Gastrocnemius medialis (tissue), 4 donors: Measurements from ENCODE around the gene PDSS2. TPM values are rescaled to one million over a fixed set of nuclear protein-coding genes. Genes with fewer than 3 reads are reported as not detected.
"Not testable (repeated sequence)": the region's sequence is repeated elsewhere in the genome, so short reads cannot be mapped to it uniquely, and the experiment has no call there.

Experiments
- ATAC-seq, 2 donors: fragments of 150-250 bp; one replicate each; pipeline ENCODE4 v1.9.1; 2016
- DNase-seq, 2 donors: peaks; one replicate each; pipeline ENCODE4 v3.0.0-alpha.2; 2019
- H3K27ac ChIP-seq, 4 donors: fragments of 200-600 bp; sonication (generic); 1 replicate in 1 of 4; 2 replicates in 3 of 4; pipeline ENCODE4 v1.5.1; 2016 to 2018; ENCODE audit warnings: mild to moderate bottlenecking in 2 of 4, moderate library complexity in 1 of 4
- H3K27me3 ChIP-seq, 3 donors: fragments of 200-600 bp; sonication (generic) in 2 of 3; 1 replicate in 1 of 3; 2 replicates in 2 of 3; pipeline versions ENCODE4 v1.5.1 to v1.6.0; 2016 to 2019; ENCODE audit warnings: mild to moderate bottlenecking in 1 of 3, moderate library complexity in 1 of 3
- H3K36me3 ChIP-seq, 2 donors: fragments of 200-600 bp; sonication (generic) in 1 of 2; one replicate each; pipeline ENCODE4 v1.5.1; 2017 to 2018
- H3K4me1 ChIP-seq, 2 donors: fragments of 200-600 bp; sonication (generic) in 1 of 2; one replicate each; pipeline ENCODE4 v1.5.1; 2016 to 2017; ENCODE audit warnings: mild to moderate bottlenecking in 2 of 2
- H3K4me3 ChIP-seq, 4 donors: fragments of 200-600 bp; sonication (generic) in 3 of 4; 1 replicate in 1 of 4; 2 replicates in 3 of 4; pipeline ENCODE4 v1.5.1; 2016 to 2019; ENCODE audit warnings: mild to moderate bottlenecking in 2 of 4
- H3K9me3 ChIP-seq, 3 donors: fragments of 200-600 bp; sonication (generic) in 2 of 3; 1 replicate in 1 of 3; 2 replicates in 2 of 3; pipeline ENCODE4 v1.5.1; 2016 to 2019
- POLR2A ChIP-seq, 2 donors: fragments of 450-650 bp; IDR thresholded peaks; one replicate each; pipeline ENCODE4 v1.6.1; 2017; ENCODE audit warnings: antibody characterized with exemption in 2 of 2, mild to moderate bottlenecking in 2 of 2, moderate library complexity in 2 of 2
- in situ Hi-C, 4 donors: fragments of 200-750 bp; cut with MboI; loops; one replicate each; pipeline versions ENCODE4 v1.15.0 to v1.8.0; 2017; ENCODE audit warnings: low sequenced_read_pairs in 4 of 4
- intact Hi-C: fragments of 100-400 bp; cut with DNase I; formaldehyde crosslinking; loops from one replicate; pipeline ENCODE4 v1.15.1; 2023; ENCODE audit warnings: low total_unique reads
- total RNA-seq, 4 donors: library from RNA; depleted of rRNA; stranded (reverse); fragments of >200 nt; gene quantifications; one replicate each; pipeline versions ENCODE4 v1.1.0 to v1.2.3, GENCODE V29; 2016
- TF ChIP-seq, protein P1 (sequence below), 5 experiments: fragments of 450-650 bp in 3 of 5; fragments of 200-600 bp in 2 of 5; sonication (generic) in 2 of 5; IDR thresholded peaks in 4 of 5; conservative IDR thresholded peaks in 1 of 5; 1 replicate in 4 of 5; 2 replicates in 1 of 5; pipeline ENCODE4 v1.5.1; 2016 to 2019; ENCODE audit warnings: antibody characterized with exemption in 5 of 5, mild to moderate bottlenecking in 3 of 5, moderate library complexity in 3 of 5

Gene PDSS2
- total RNA-seq, 4 donors from 2014 or later: 6.6 to 14.3 (median 10.0) TPM

DNA sequence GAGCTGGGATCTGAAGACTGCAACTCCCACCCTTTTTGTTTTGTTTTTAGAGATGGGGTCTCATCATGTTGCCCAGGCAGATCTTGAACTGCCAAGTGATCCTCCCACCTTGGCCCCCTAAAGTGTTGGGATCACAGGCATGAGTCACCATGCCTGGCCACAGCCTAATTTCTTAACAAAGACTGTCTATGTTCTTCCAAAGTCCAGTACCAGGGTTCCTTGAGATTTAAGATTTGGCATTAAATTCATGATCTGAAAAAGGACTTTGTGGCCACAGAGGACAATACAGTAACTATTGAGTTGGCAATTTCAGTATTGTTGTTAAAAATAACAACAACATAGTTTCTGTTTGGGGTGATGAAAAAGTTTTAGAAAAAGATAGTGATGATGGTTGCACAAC lies 315.4 kb downstream of the PDSS2 start:
- in situ Hi-C loops (no loop called here), intact Hi-C loops (no loop called here)
- DNase-seq (no peak), ATAC-seq (no peak)
- TF ChIP-seq, protein P1, sequence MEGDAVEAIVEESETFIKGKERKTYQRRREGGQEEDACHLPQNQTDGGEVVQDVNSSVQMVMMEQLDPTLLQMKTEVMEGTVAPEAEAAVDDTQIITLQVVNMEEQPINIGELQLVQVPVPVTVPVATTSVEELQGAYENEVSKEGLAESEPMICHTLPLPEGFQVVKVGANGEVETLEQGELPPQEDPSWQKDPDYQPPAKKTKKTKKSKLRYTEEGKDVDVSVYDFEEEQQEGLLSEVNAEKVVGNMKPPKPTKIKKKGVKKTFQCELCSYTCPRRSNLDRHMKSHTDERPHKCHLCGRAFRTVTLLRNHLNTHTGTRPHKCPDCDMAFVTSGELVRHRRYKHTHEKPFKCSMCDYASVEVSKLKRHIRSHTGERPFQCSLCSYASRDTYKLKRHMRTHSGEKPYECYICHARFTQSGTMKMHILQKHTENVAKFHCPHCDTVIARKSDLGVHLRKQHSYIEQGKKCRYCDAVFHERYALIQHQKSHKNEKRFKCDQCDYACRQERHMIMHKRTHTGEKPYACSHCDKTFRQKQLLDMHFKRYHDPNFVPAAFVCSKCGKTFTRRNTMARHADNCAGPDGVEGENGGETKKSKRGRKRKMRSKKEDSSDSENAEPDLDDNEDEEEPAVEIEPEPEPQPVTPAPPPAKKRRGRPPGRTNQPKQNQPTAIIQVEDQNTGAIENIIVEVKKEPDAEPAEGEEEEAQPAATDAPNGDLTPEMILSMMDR (IDR thresholded peaks at IDR 0.05 in 4 of 5, conservative IDR thresholded peaks at IDR 0.05 in 1 of 5): no peak
- TF ChIP-seq POLR2A (IDR thresholded peaks at IDR 0.05): no peak
- no peak overlapping the region for H3K27ac ChIP-seq
- peaks cover 0 to 4% of the 10 kb centered on the region in 2 donors for H3K4me1 ChIP-seq
- H3K36me3 ChIP-seq: no peaks in the 10 kb centered on the region
- no peak overlapping the region for H3K4me3 ChIP-seq
- no peaks in the 10 kb centered on the region for H3K9me3 ChIP-seq
- H3K27me3 ChIP-seq: no peaks in the 10 kb centered on the region

DNA sequence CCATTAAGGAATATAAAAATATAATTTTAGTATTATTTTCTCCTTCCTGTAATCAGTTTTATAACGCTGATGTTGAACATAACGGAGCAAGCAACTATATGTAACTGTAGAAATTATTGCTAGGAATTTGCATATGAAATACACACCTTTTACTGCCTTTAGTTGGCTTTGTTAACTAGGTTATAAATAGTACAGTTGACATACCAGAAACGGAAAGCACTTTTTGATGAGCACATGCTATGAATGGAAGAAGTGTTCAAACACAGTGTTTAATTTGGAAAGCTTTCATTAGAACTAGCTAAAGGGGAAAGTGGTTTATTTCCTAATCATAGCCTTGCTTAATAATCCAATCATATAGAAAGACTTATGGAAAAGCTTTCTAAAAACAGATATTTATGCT lies 318.8 kb downstream of the PDSS2 start:
- peaks cover 0 to 4% of the 10 kb centered on the region in 2 donors for H3K4me1 ChIP-seq
- no peak overlapping the region for H3K4me3 ChIP-seq
- intact Hi-C loops: no loop called here
- no peaks in the 10 kb centered on the region for H3K27me3 ChIP-seq
- no peak overlapping the region for H3K27ac ChIP-seq
- DNase-seq (no peak), ATAC-seq (no peak)
- no peak for TF ChIP-seq POLR2A (IDR thresholded peaks at IDR 0.05)
- TF ChIP-seq, protein P1 (IDR thresholded peaks at IDR 0.05 in 4 of 5, conservative IDR thresholded peaks at IDR 0.05 in 1 of 5): no peak
- in situ Hi-C loops: no loop called here
- no peaks in the 10 kb centered on the region for H3K9me3 ChIP-seq
- H3K36me3 ChIP-seq: no peaks in the 10 kb centered on the region

DNA sequence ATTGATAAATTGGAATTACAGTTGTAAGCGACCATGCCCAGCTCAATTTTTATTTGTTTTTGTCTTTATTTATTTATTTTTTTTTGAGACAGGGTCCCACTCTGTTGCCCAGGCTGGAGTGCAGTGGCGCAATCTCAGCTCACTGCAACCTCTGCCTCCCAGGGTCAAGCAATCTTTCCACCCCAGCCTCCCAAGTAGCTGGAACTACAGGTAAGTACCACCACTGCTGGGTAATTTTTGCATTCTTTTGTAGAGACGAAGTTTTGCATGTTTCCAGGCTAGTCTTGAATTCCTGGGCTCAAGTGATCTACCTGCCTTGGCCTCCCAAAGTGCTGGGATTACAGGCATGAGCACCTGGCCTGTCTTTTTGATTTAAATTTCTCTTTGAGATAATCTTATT lies 323.0 kb downstream of the PDSS2 start:
- DNase-seq, H3K9me3 ChIP-seq, H3K36me3 ChIP-seq, intact Hi-C loops, H3K27me3 ChIP-seq, in situ Hi-C loops, H3K4me1 ChIP-seq, H3K27ac ChIP-seq, ATAC-seq, H3K4me3 ChIP-seq: not testable (repeated sequence)

DNA sequence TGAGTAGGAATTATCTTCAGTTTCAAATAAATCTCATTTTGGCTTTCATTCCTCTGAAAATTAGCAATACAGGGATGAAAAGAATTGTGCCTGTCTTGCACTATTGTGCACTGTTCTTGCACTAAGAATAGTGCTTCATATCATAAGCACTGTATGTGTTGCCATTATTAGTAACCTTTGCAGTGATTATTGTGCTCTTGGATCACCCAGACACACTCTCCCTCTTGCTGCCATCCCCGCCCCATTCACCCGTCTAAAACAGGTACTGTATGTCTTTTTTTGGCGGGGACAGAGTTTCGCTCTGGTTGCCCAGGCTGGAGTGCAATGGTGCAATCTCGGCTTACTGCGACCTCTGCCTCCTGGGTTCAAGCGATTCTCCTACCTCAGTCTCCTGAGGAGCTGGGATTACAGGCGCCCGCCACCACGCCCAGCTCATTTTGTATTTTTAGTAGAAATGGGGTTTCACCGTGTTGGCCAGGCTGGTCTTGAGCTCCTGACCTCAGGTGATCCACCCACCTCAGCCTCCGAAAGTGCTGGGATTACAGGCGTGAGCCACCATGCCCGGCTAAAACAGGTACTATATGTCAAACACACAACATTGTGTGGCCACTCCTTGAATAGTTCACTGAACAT lies 324.2 kb downstream of the PDSS2 start:
- ATAC-seq, DNase-seq, H3K4me3 ChIP-seq, H3K36me3 ChIP-seq, intact Hi-C loops, H3K4me1 ChIP-seq, H3K9me3 ChIP-seq, in situ Hi-C loops, H3K27ac ChIP-seq, H3K27me3 ChIP-seq: not testable (repeated sequence)

DNA sequence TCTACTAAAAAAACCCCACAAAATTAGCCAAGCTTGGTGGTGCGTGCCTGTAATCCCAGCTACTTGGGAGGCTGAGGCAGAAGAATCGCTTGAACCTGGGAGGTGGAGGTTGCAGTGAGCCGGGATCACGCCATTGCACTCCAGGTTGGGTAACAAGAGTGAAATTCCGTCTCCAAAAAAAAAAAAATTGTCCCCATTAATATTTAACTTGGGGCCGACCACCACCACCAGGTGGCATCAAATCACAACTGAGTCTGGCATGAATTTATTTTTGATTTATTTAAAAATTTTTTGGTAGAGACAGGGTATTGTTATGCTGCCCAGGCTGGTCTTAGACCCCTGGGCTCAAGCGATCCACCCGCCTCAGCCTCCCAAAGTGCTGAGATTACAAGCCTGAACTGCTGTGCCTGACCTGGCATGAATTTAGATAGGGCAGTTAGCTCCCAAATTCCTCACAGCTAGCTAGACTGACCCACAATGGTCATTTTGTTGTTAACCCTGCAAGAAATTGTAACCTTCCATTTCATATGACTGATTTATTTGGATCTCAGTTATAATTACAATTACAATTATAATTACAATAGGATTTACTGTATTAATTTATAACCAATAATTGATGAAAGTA lies 326.9 kb downstream of the PDSS2 start:
- ATAC-seq (no peak), DNase-seq (no peak)
- Histone ChIP-seq H3K4me3 (no peak overlapping the region), H3K27ac (no peak overlapping the region), H3K4me1 (no peaks in the 10 kb centered on the region), H3K9me3 (no peaks in the 10 kb centered on the region), H3K36me3 (no peaks in the 10 kb centered on the region), H3K27me3 (no peaks in the 10 kb centered on the region)
- TF ChIP-seq, protein P1 (IDR thresholded peaks at IDR 0.05 in 4 of 5, conservative IDR thresholded peaks at IDR 0.05 in 1 of 5): peak in 3 of 5 experiments; percentile 27 to 41 (median 34)
- TF ChIP-seq POLR2A (IDR thresholded peaks at IDR 0.05): no peak
- in situ Hi-C loops (no loop called here), intact Hi-C loops (no loop called here)
